ENCODE measurements around the gene RASGRF2. TPM values are rescaled to one million over a fixed set of nuclear protein-coding genes. Genes with fewer than 3 reads are reported as not detected.

Gene RASGRF2
- total and polyA plus RNA-seq, 2 of the 8 experiments (the other 6 are each of a cell fraction or from before 2014, with no cell fraction given) = 2.6 to 29.5 TPM

DNA sequence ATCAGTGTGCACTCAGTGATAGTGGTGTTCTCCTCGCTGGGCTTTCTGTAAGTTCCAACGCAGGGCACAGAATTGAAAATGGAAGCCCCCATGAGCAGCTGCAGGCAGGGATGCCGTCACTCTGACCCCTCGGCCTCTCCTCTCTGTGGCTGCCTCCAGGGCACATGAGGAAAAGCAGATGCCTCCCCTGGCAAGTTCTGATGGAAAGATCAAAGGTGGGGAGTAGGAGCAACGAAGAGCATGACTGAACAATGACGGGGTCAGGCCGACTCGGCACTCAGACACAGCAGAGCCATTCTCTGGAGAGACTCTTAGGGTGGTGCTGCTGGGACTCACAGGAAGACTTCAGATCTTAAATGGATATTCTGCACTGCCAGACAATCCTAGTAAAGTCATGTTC is 207.4 kb downstream of the RASGRF2 start:
- ChIA-PET POLR2A (ENCODE audit: partially characterized antibody) (no interaction called here), CTCF (ENCODE audit: partially characterized antibody) (interaction anchor here (0.8 to 3.3 kb wide), 13 partner anchors 9 to 472 kb away, joined by 3 to 26 read pairs (median 4); no protein-coding TSS in a partner anchor)
- H3K23me2 ChIP-seq (ENCODE audit: low read depth, low read length) = 0 out of 2 replicates have a peak, but pooled peaks cover 3% of the 10 kb centered on the region
- no peak overlapping the region for H2BK15ac ChIP-seq (ENCODE audit: low read length)
- no peak for TF ChIP-seq RFX5 (IDR thresholded peaks at IDR 0.05; ENCODE audit: borderline replicate concordance, low read depth, low read length)
- TF ChIP-seq POU5F1 (IDR thresholded peaks at IDR 0.05; ENCODE audit: low read depth, low read length) = no peak
- TF ChIP-seq KDM4A (IDR thresholded peaks at IDR 0.05; ENCODE audit: low read depth, low read length, severe bottlenecking) = no peak
- no peak for TF ChIP-seq EP300 (IDR thresholded peaks at IDR 0.05; ENCODE audit: borderline replicate concordance in 1 of 2, low read depth in 2 of 2, low read length in 2 of 2)
- no peak overlapping the region for H3K56ac ChIP-seq (replicated peaks; ENCODE audit: insufficient read length, low read depth, low read length)
- H3K27me3 ChIP-seq (replicated peaks in 1 of 4; ENCODE audit: control insufficient read depth in 3 of 4, extremely low read depth in 1 of 4, insufficient read depth in 3 of 4, low read length in 3 of 4) = no peaks in the 10 kb centered on the region
- H3K14ac ChIP-seq (ENCODE audit: insufficient read length) = no peak overlapping the region
- H3K9me3 ChIP-seq (ENCODE audit: insufficient read depth in 2 of 2, low read depth in 1 of 2, low read length in 1 of 2) = no peaks in the 10 kb centered on the region
- DNase-seq (ENCODE audit: low read depth in 1 of 2, low spot score in 2 of 2) (no peak), FAIRE-seq (no peak)
- H3K27ac ChIP-seq (ENCODE audit: low read depth, low read length) = no peak overlapping the region
- no peak overlapping the region for H4K8ac ChIP-seq (ENCODE audit: extremely low read depth, insufficient read depth, low read length)
- no peak overlapping the region for H4K5ac ChIP-seq (ENCODE audit: insufficient read length, low read depth, low read length)
- no peak overlapping the region for H2BK20ac ChIP-seq (ENCODE audit: low read length)
- H2AK5ac ChIP-seq (ENCODE audit: low read depth, low read length) = no peak overlapping the region
- H2BK12ac ChIP-seq (ENCODE audit: low read depth, low read length) = no peak overlapping the region
- no peak overlapping the region for H3K23ac ChIP-seq (ENCODE audit: insufficient read length)
- WGBS, 2 experiments (ENCODE audit: extremely low coverage in 1 of 2, insufficient coverage in 1 of 2, insufficient read length in 1 of 2, insufficient replicate concordance in 2 of 2, low coverage in 1 of 2, low lambda C conversion rate in 2 of 2, missing lambda C conversion rate in 1 of 2) = 84% methylated on average over 8 of the region's 8 CpGs; no CpG with 5 or more reads in 1 of the 2 experiments
- H3K36me3 ChIP-seq (ENCODE audit: control insufficient read depth in 2 of 4, insufficient read depth in 4 of 4, low read length in 3 of 4) = no peaks in the 10 kb centered on the region
- H4K91ac ChIP-seq (replicated peaks; ENCODE audit: insufficient read length, low read length) = no peak overlapping the region
- no peak overlapping the region for H3K4ac ChIP-seq (replicated peaks; ENCODE audit: insufficient read length, low read depth, low read length)
- H2BK5ac ChIP-seq (ENCODE audit: low read depth, low read length) = no peak overlapping the region
- no peak overlapping the region for H2AFZ ChIP-seq (ENCODE audit: low read length)
- H3K79me1 ChIP-seq (ENCODE audit: low read depth, low read length) = no peaks in the 10 kb centered on the region
- no peak overlapping the region for H2BK120ac ChIP-seq (replicated peaks; ENCODE audit: low read depth, low read length)
- H3K79me2 ChIP-seq (ENCODE audit: control insufficient read depth in 1 of 2, insufficient read depth in 2 of 2, low read length in 2 of 2) = no peaks in the 10 kb centered on the region
- H3K9ac ChIP-seq (replicated peaks in 1 of 4; ENCODE audit: extremely low read depth in 1 of 4, low read depth in 3 of 4, low read length in 3 of 4) = no peak overlapping the region
- H4K20me1 ChIP-seq (replicated peaks in 1 of 2; ENCODE audit: control insufficient read depth in 1 of 2, insufficient read depth in 2 of 2, low read length in 2 of 2) = no peaks in the 10 kb centered on the region
- H3K4me3 ChIP-seq (ENCODE audit: extremely low read depth in 1 of 4, insufficient read depth in 2 of 4, low read depth in 3 of 4, low read length in 4 of 4) = no peak overlapping the region
- H3K4me2 ChIP-seq (ENCODE audit: insufficient read depth in 1 of 2, low read depth in 2 of 2, low read length in 2 of 2) = no peak overlapping the region
- H3K18ac ChIP-seq (ENCODE audit: extremely low read depth, low read length) = no peak overlapping the region
- H3K4me1 ChIP-seq (replicated peaks in 1 of 4; ENCODE audit: control insufficient read depth in 3 of 4, insufficient read depth in 4 of 4, low read length in 3 of 4) = no peaks in the 10 kb centered on the region

Data from H1 (cell line).